Uterus (tissue), 4 donors: ENCODE results near the gene CDH4. TPM values are rescaled to one million over a fixed set of nuclear protein-coding genes. Genes with fewer than 3 reads are reported as not detected.

Experiments
- DNase-seq, 2 donors: peaks; one replicate each; pipeline ENCODE4 v3.0.0-alpha.2; 2019 to 2020
- H3K27ac ChIP-seq, 2 donors: fragments of 200-600 bp; sonication (generic); 1 replicate in 1 of 2; 2 replicates in 1 of 2; pipeline ENCODE4 v1.5.1; 2016 to 2018
- H3K27me3 ChIP-seq, 2 donors: fragments of 200-600 bp; sonication (generic); one replicate each; pipeline ENCODE4 v1.5.1; 2018 to 2019; ENCODE audit warnings: control low read depth in 1 of 2
- H3K36me3 ChIP-seq, 2 donors: fragments of 200-600 bp; sonication (generic); one replicate each; pipeline ENCODE4 v1.5.1; 2019; ENCODE audit warnings: control low read depth in 1 of 2
- H3K4me1 ChIP-seq, 2 donors: fragments of 200-600 bp; sonication (generic); one replicate each; pipeline ENCODE4 v1.5.1; 2018 to 2019; ENCODE audit warnings: control low read depth in 1 of 2
- H3K4me3 ChIP-seq, 2 donors: fragments of 200-600 bp; sonication (generic); 1 replicate in 1 of 2; 2 replicates in 1 of 2; pipeline ENCODE4 v1.5.1; 2018 to 2019; ENCODE audit warnings: mild to moderate bottlenecking in 1 of 2
- H3K9me3 ChIP-seq, 2 donors: fragments of 200-600 bp; sonication (generic); one replicate each; pipeline ENCODE4 v1.5.1; 2019; ENCODE audit warnings: control low read depth in 1 of 2
- POLR2A ChIP-seq, 2 donors: fragments of 450-650 bp; IDR thresholded peaks; one replicate each; pipeline ENCODE4 v1.6.1; 2016; ENCODE audit warnings: antibody characterized with exemption in 2 of 2, mild to moderate bottlenecking in 1 of 2, moderate library complexity in 1 of 2
- intact Hi-C: fragments of 100-400 bp; cut with DNase I; formaldehyde crosslinking; loops from one replicate; pipeline ENCODE4 v1.15.1; 2023; ENCODE audit warnings: low total_unique reads
- total RNA-seq, 4 donors: library from RNA; depleted of rRNA in 3 of 4; stranded (reverse); fragments of >200 nt in 3 of 4; gene quantifications; one replicate each; pipeline versions ENCODE4 v1.1.0 to v1.2.4, GENCODE V29; 2014 to 2023
- TF ChIP-seq, protein P1 (sequence below), 4 experiments: fragments of 200-600 bp in 2 of 4; fragments of 450-650 bp in 2 of 4; sonication (generic) in 2 of 4; IDR thresholded peaks; one replicate each; pipeline ENCODE4 v1.5.1; 2016 to 2019; ENCODE audit warnings: antibody characterized with exemption in 4 of 4, mild to moderate bottlenecking in 2 of 4, moderate library complexity in 1 of 4
- donor health status: DM: yes; HTN: yes; CAD: no.

CDH4 gene
- total RNA-seq, 4 donors from 2014 or later = under 0.01 to 0.55 TPM; not detected in 2

DNA sequence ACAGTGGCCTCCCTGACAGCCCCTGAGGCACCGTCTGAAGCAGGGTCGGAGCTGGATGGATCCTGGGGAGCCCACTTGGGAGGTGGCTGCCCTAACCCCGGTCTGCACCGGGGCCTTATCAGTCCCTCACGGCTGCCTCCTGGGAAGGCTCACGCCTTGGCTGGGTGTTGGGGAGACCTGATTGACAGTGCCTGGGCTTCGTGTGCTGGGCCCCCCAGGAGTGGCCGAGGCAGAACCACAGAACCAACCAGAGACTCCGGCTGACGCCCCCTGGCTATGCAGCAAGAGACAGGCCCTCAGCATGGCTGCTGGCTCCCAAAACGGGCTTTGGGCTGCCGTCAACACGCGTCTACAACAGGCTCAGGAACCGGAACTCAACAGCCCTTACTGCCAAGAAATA is 594.0 kb downstream of the CDH4 start:
- no peak for DNase-seq

DNA sequence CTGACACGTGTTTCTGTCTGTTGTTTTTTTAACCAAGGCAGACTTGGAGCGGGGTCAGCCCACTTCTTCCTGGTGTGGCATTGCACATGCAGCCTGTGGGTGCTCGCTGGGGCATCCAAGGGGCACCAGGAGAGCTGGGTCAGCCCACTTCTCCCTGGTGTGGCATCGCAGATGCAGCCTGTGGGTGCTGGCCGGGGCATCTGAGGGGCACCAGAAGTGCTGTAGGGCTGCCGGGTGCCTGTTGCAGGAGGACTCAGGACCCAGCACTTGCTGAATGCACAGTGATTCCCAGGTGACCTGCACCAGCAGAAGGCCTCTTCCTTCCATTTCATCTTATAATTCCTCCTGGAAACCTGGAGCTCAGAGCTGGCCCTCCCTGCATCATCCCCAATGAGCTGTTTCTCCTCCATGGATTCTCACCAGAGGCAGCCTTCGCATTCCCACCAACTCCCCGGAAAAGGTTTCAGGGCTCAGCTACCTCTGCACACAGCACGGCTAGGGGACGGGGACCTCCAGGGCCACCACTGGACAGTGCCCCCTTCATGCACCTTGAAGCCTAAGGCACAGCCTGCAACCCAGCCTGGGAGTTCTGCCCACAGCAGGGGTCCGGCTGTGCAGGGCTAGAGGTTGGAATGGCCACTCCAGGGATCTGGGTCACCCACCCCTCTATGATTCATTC is 594.8 kb downstream of the CDH4 start:
- no peak overlapping the region for H3K27ac ChIP-seq
- no peak for DNase-seq
- H3K36me3 ChIP-seq = no peaks in the 10 kb centered on the region
- intact Hi-C loops = no loop called here
- H3K27me3 ChIP-seq = no peaks in the 10 kb centered on the region
- no peak overlapping the region for H3K4me3 ChIP-seq
- TF ChIP-seq, protein P1, sequence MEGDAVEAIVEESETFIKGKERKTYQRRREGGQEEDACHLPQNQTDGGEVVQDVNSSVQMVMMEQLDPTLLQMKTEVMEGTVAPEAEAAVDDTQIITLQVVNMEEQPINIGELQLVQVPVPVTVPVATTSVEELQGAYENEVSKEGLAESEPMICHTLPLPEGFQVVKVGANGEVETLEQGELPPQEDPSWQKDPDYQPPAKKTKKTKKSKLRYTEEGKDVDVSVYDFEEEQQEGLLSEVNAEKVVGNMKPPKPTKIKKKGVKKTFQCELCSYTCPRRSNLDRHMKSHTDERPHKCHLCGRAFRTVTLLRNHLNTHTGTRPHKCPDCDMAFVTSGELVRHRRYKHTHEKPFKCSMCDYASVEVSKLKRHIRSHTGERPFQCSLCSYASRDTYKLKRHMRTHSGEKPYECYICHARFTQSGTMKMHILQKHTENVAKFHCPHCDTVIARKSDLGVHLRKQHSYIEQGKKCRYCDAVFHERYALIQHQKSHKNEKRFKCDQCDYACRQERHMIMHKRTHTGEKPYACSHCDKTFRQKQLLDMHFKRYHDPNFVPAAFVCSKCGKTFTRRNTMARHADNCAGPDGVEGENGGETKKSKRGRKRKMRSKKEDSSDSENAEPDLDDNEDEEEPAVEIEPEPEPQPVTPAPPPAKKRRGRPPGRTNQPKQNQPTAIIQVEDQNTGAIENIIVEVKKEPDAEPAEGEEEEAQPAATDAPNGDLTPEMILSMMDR (IDR thresholded peaks at IDR 0.05) = no peak
- TF ChIP-seq POLR2A (IDR thresholded peaks at IDR 0.05) = no peak
- no peaks in the 10 kb centered on the region for H3K4me1 ChIP-seq
- no peaks in the 10 kb centered on the region for H3K9me3 ChIP-seq

More for the DNA sequence above, 594.0 kb downstream of the CDH4 start:
- Histone ChIP-seq H3K27ac (no peak overlapping the region), H3K4me3 (no peak overlapping the region), H3K36me3 (no peaks in the 10 kb centered on the region), H3K27me3 (no peaks in the 10 kb centered on the region), H3K4me1 (no peaks in the 10 kb centered on the region), H3K9me3 (no peaks in the 10 kb centered on the region)
- intact Hi-C loops = no loop called here
- TF ChIP-seq, protein P1 (IDR thresholded peaks at IDR 0.05) = no peak
- no peak for TF ChIP-seq POLR2A (IDR thresholded peaks at IDR 0.05)

DNA sequence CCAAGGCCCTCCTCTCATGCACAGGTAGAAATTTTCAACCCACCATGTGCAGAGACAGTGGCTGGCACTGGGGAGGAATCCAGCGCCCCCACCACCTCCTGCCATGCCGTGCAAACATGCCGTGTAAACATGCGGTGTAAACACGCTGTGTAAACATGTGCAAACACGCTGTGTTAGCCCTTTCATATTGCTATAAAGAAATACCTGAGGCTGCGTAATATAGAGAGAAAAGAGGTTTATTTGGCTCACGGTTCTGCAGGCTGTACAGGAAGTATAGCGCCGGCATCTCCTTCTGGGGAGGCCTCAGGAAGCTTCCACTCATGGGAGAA is 595.3 kb downstream of the CDH4 start:
- H3K4me3 ChIP-seq = no peak overlapping the region
- no peak overlapping the region for H3K27ac ChIP-seq
- H3K4me1 ChIP-seq = no peaks in the 10 kb centered on the region
- DNase-seq = no peak
- TF ChIP-seq, protein P1 (IDR thresholded peaks at IDR 0.05) = no peak
- no peak for TF ChIP-seq POLR2A (IDR thresholded peaks at IDR 0.05)
- H3K36me3 ChIP-seq = no peaks in the 10 kb centered on the region
- H3K27me3 ChIP-seq = no peaks in the 10 kb centered on the region
- intact Hi-C loops = no loop called here
- no peaks in the 10 kb centered on the region for H3K9me3 ChIP-seq

DNA sequence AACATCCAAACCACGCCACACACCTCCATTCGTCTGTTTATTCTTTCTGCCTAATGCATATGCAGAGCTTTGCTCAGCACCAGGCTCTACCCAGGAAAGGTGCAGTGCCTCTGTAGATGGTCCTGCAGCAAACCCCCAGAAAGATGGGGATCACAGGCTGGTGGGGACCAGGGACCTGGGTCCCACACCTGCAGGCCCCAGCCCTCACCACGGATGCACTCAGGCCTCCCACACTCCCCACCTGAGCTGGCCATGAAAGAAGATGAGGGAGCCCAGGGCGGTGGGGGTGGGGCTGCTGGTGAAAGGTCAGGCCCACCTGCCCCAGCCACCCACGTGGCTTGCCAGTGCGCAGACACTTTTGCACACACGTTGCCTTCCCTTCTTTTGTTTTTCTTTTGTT is 595.9 kb downstream of the CDH4 start:
- no peaks in the 10 kb centered on the region for H3K27me3 ChIP-seq
- no peaks in the 10 kb centered on the region for H3K4me1 ChIP-seq
- H3K27ac ChIP-seq = no peak overlapping the region
- H3K4me3 ChIP-seq = no peak overlapping the region
- H3K36me3 ChIP-seq = no peaks in the 10 kb centered on the region
- intact Hi-C loops = no loop called here
- H3K9me3 ChIP-seq = no peaks in the 10 kb centered on the region
- TF ChIP-seq, protein P1 (IDR thresholded peaks at IDR 0.05) = no peak
- no peak for TF ChIP-seq POLR2A (IDR thresholded peaks at IDR 0.05)
- no peak for DNase-seq

DNA sequence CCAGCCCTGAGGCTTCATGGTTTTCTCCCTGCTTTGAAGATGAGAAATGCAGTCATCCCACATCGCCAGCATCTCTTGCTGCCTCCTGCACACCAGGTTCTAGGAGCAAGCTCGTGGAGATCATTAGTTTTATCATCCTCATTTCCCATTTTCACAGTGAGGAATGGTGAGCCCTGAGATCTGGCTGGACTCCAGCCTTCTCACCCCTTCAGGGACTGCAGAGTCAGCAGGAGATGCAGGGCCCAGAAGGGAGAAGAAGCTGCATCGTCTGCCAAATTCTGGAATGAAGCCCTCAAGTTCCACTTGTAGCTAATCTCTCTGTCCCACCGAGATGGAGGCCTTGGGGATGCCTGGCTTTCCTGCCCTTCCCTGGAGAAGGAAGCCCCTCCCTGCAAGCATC is 596.8 kb downstream of the CDH4 start:
- no peak for DNase-seq
- TF ChIP-seq, protein P1 (IDR thresholded peaks at IDR 0.05) = no peak
- TF ChIP-seq POLR2A (IDR thresholded peaks at IDR 0.05) = no peak
- H3K27me3 ChIP-seq = no peaks in the 10 kb centered on the region

More for the DNA sequence above, 596.8 kb downstream of the CDH4 start:
- intact Hi-C loops = no loop called here
- Histone ChIP-seq H3K27ac (no peak overlapping the region), H3K9me3 (no peaks in the 10 kb centered on the region), H3K4me1 (no peaks in the 10 kb centered on the region), H3K4me3 (no peak overlapping the region), H3K36me3 (no peaks in the 10 kb centered on the region)
